H1 (cell line): ENCODE measurements around the gene FAM107A. TPM values are rescaled to one million over a fixed set of nuclear protein-coding genes. Genes with fewer than 3 reads are reported as not detected.

Experiments
- CTCF ChIA-PET: fragments of 300-600 bp; sonication (Branson Sonifier 250); formaldehyde crosslinking; loops from one replicate; lab custom pipeline; 2021; ENCODE audit not compliant: partially characterized antibody; lab: Charles Lee
- POLR2A ChIA-PET: fragments of 300-600 bp; sonication (Branson Sonifier 250); formaldehyde crosslinking; loops from one replicate; lab custom pipeline; 2021; ENCODE audit warnings: inconsistent platforms; ENCODE audit not compliant: partially characterized antibody; lab: Charles Lee
- DNase-seq, 2 experiments: peaks; one replicate each; pipeline versions ENCODE4 v3.0.0 to v3.0.0-alpha.2; 2010 to 2022; ENCODE audit warnings: low spot score in 2 of 2, low read depth in 1 of 2, mixed read lengths in 1 of 2
- FAIRE-seq: peaks from 2 replicates; lab custom pipeline; 2011; peaks lifted over from hg19 to GRCh38; lab: Jason Lieb, UNC
- H2AFZ ChIP-seq: 2 replicates; pipeline ENCODE4 v1.8.1; 2012; ENCODE audit warnings: low read length, inconsistent platforms
- H2AK5ac ChIP-seq: 2 replicates; pipeline ENCODE4 v1.6.1; 2013; ENCODE audit warnings: low read depth, low read length
- H2BK120ac ChIP-seq: replicated peaks from 2 replicates; pipeline ENCODE3; 2013; ENCODE audit warnings: low read depth, low read length, inconsistent platforms
- H2BK12ac ChIP-seq: 2 replicates; pipeline ENCODE4 v1.6.1; 2013; ENCODE audit warnings: low read depth, low read length
- H2BK15ac ChIP-seq: 2 replicates; pipeline ENCODE4 v1.6.1; 2013; ENCODE audit warnings: low read length
- H2BK20ac ChIP-seq: 2 replicates; pipeline ENCODE4 v1.6.1; 2013; ENCODE audit warnings: low read length
- H2BK5ac ChIP-seq: 2 replicates; pipeline ENCODE4 v1.6.1; 2013; ENCODE audit warnings: low read depth, low read length
- H3K14ac ChIP-seq: 2 replicates; pipeline ENCODE4 v1.6.1; 2013; ENCODE audit warnings: inconsistent platforms; ENCODE audit not compliant: insufficient read length
- H3K18ac ChIP-seq: 2 replicates; pipeline ENCODE4 v1.6.1; 2013; ENCODE audit warnings: low read length; ENCODE audit errors: extremely low read depth
- H3K23ac ChIP-seq: 2 replicates; pipeline ENCODE4 v1.6.1; 2013; ENCODE audit warnings: inconsistent platforms; ENCODE audit not compliant: insufficient read length
- H3K23me2 ChIP-seq: 2 replicates; pipeline ENCODE4 v1.6.1; 2013; ENCODE audit warnings: low read depth, low read length
- H3K27ac ChIP-seq: 2 replicates; pipeline ENCODE4 v1.6.1; 2011; ENCODE audit warnings: low read depth, low read length, inconsistent platforms
- H3K27me3 ChIP-seq, 4 experiments: replicated peaks in 1 of 4; 1 replicate in 1 of 4; 2 replicates in 3 of 4; pipeline versions ENCODE4 v1.6.1 to v1.8.1; 2011 to 2013; ENCODE audit warnings: low read length in 3 of 4, mild to moderate bottlenecking in 3 of 4, inconsistent platforms in 2 of 4, mixed read lengths in 2 of 4, moderate library complexity in 1 of 4; ENCODE audit not compliant: control insufficient read depth in 3 of 4, insufficient read depth in 3 of 4; ENCODE audit errors: extremely low read depth in 1 of 4
- H3K36me3 ChIP-seq, 4 experiments: 2 replicates each; pipeline versions ENCODE4 v1.6.1 to v1.8.1; 2011 to 2013; ENCODE audit warnings: mild to moderate bottlenecking in 4 of 4, low read length in 3 of 4, moderate library complexity in 2 of 4, control low read depth in 1 of 4, inconsistent platforms in 1 of 4; ENCODE audit not compliant: insufficient read depth in 4 of 4, control insufficient read depth in 2 of 4
- H3K4ac ChIP-seq: replicated peaks from 2 replicates; pipeline ENCODE3; 2013; ENCODE audit warnings: low read length, low read depth, mixed read lengths, inconsistent platforms; ENCODE audit not compliant: insufficient read length
- H3K4me1 ChIP-seq, 4 experiments: replicated peaks in 1 of 4; 1 replicate in 1 of 4; 2 replicates in 3 of 4; pipeline versions ENCODE4 v1.6.1 to v1.8.1; 2011 to 2013; ENCODE audit warnings: low read length in 3 of 4, inconsistent platforms in 2 of 4, mixed read lengths in 1 of 4; ENCODE audit not compliant: insufficient read depth in 4 of 4, control insufficient read depth in 3 of 4
- H3K4me2 ChIP-seq, 2 experiments: 2 replicates each; pipeline versions ENCODE4 v1.6.1 to v1.8.1; 2011 to 2013; ENCODE audit warnings: low read depth in 2 of 2, low read length in 2 of 2, control low read depth in 1 of 2, inconsistent platforms in 1 of 2, mild to moderate bottlenecking in 1 of 2; ENCODE audit not compliant: insufficient read depth in 1 of 2
- H3K4me3 ChIP-seq, 4 experiments: fragments of 200-600, 300-600 bp in 1 of 4; sonication (generic), shearing (Covaris generic), sonication (Bioruptor Twin) in 1 of 4; 2 replicates each; pipeline versions ENCODE4 v1.5.1 to v1.8.1; 2011 to 2016; ENCODE audit warnings: low read length in 4 of 4, low read depth in 3 of 4, control low read depth in 2 of 4, inconsistent platforms in 2 of 4, mild to moderate bottlenecking in 2 of 4, mixed read lengths in 1 of 4, moderate library complexity in 1 of 4; ENCODE audit not compliant: insufficient read depth in 2 of 4; ENCODE audit errors: extremely low read depth in 1 of 4
- H3K56ac ChIP-seq: replicated peaks from 2 replicates; pipeline ENCODE3; 2013; ENCODE audit warnings: low read depth, mild to moderate bottlenecking, mixed read lengths, low read length, inconsistent platforms; ENCODE audit not compliant: insufficient read length
- H3K79me1 ChIP-seq: 2 replicates; pipeline ENCODE4 v1.6.1; 2013; ENCODE audit warnings: low read depth, low read length, control low read depth
- H3K79me2 ChIP-seq, 2 experiments: 2 replicates each; pipeline versions ENCODE4 v1.6.1 to v1.8.1; 2012 to 2013; ENCODE audit warnings: low read length in 2 of 2, mild to moderate bottlenecking in 2 of 2, inconsistent platforms in 1 of 2; ENCODE audit not compliant: insufficient read depth in 2 of 2, control insufficient read depth in 1 of 2
- H3K9ac ChIP-seq, 4 experiments: replicated peaks in 1 of 4; 1 replicate in 1 of 4; 2 replicates in 3 of 4; pipeline versions ENCODE4 v1.6.1 to v1.8.1; 2011 to 2013; ENCODE audit warnings: low read depth in 3 of 4, low read length in 3 of 4, control low read depth in 2 of 4, mild to moderate bottlenecking in 2 of 4, moderate library complexity in 2 of 4, inconsistent platforms in 1 of 4; ENCODE audit errors: extremely low read depth in 1 of 4
- H3K9me3 ChIP-seq, 2 experiments: 2 replicates each; pipeline versions ENCODE4 v1.6.1 to v1.8.1; 2012 to 2013; ENCODE audit warnings: mild to moderate bottlenecking in 2 of 2, moderate library complexity in 2 of 2, control low read depth in 1 of 2, inconsistent platforms in 1 of 2, low read depth in 1 of 2, low read length in 1 of 2, mixed read lengths in 1 of 2; ENCODE audit not compliant: insufficient read depth in 2 of 2
- H4K20me1 ChIP-seq, 2 experiments: replicated peaks in 1 of 2; 2 replicates each; pipeline versions ENCODE3 to v1.8.1; 2011 to 2013; ENCODE audit warnings: inconsistent platforms in 2 of 2, low read length in 2 of 2, mild to moderate bottlenecking in 1 of 2; ENCODE audit not compliant: insufficient read depth in 2 of 2, control insufficient read depth in 1 of 2
- H4K5ac ChIP-seq: 2 replicates; pipeline ENCODE4 v1.6.1; 2013; ENCODE audit warnings: low read length, low read depth, mixed read lengths, inconsistent platforms; ENCODE audit not compliant: insufficient read length
- H4K8ac ChIP-seq: 2 replicates; pipeline ENCODE4 v1.8.0; 2013; ENCODE audit warnings: mild to moderate bottlenecking, moderate library complexity, low read length, inconsistent platforms; ENCODE audit not compliant: insufficient read depth; ENCODE audit errors: extremely low read depth
- H4K91ac ChIP-seq: replicated peaks from 2 replicates; pipeline ENCODE3; 2013; ENCODE audit warnings: low read length, mixed read lengths, inconsistent platforms; ENCODE audit not compliant: insufficient read length
- BCL11A ChIP-seq, 2 experiments: IDR thresholded peaks; one replicate each; pipeline ENCODE4 v1.6.1; 2011; ENCODE audit warnings: low read depth in 2 of 2, low read length in 2 of 2, mild to moderate bottlenecking in 2 of 2
- EZH2 ChIP-seq: fragments of 200-600 bp; sonication (generic); IDR thresholded peaks from 2 replicates; pipeline ENCODE4 v1.7.1; 2012; ENCODE audit warnings: low read depth, mild to moderate bottlenecking, moderate library complexity, low read length, inconsistent platforms; ENCODE audit not compliant: severe bottlenecking
- JUND ChIP-seq: IDR thresholded peaks from 2 replicates; pipeline ENCODE4 v1.6.1; 2011; ENCODE audit warnings: mild to moderate bottlenecking, improper control_type of control experiment, low read length
- KDM4A ChIP-seq: IDR thresholded peaks from one replicate; pipeline ENCODE4 v1.7.1; 2012; ENCODE audit warnings: low read depth, mild to moderate bottlenecking, moderate library complexity, low read length, inconsistent platforms; ENCODE audit not compliant: severe bottlenecking
- RXRA ChIP-seq: IDR thresholded peaks from 2 replicates; pipeline ENCODE4 v1.6.1; 2011; ENCODE audit warnings: low read depth, mild to moderate bottlenecking, low read length, moderate library complexity; ENCODE audit not compliant: insufficient read depth
- SIRT6 ChIP-seq: IDR thresholded peaks from one replicate; pipeline ENCODE4 v1.7.1; 2012; ENCODE audit warnings: low read length, inconsistent platforms
- SP1 ChIP-seq: IDR thresholded peaks from 2 replicates; pipeline ENCODE4 v1.6.1; 2011; ENCODE audit warnings: low read depth, low read length
- TAF7 ChIP-seq: optimal IDR thresholded peaks from 2 replicates; pipeline ENCODE3; 2011; ENCODE audit warnings: low read depth, mild to moderate bottlenecking, inconsistent platforms, low read length, moderate library complexity, borderline replicate concordance
- YY1 ChIP-seq: IDR thresholded peaks from 2 replicates; pipeline ENCODE4 v1.6.1; 2011; ENCODE audit warnings: low read depth, mild to moderate bottlenecking, low read length
- WGBS, 2 experiments: shearing (Covaris generic) in 1 of 2; methylation state at CpG; one replicate each; pipeline versions ENCODE4 v1.1.6 to v1.1.7; 2013 to 2015; ENCODE audit warnings: low lambda C conversion rate in 2 of 2, mixed read lengths in 2 of 2, inconsistent platforms in 1 of 2, low coverage in 1 of 2, missing lambda C conversion rate in 1 of 2; ENCODE audit not compliant: insufficient replicate concordance in 2 of 2, insufficient coverage in 1 of 2, insufficient read length in 1 of 2; ENCODE audit errors: extremely low coverage in 1 of 2, missing lambda C conversion rate in 1 of 2; 5-methylcytosine and 5-hydroxymethylcytosine counted together
- polyA plus RNA-seq, 7 experiments: library from polyadenylated mRNA; depleted of rRNA in 3 of 7; stranded (reverse) in 5 of 7; unstranded in 2 of 7; fragments of >200 nt in 5 of 7; fragments of 200-250 nt in 2 of 7; gene quantifications; 1 replicate in 5 of 7; 2 replicates in 1 of 7; 4 replicates in 1 of 7; pipeline versions ENCODE4 v1.2.1 to v1.2.3, GENCODE V29; 2011 to 2013; ENCODE audit warnings: missing spikeins in 2 of 7, mixed read lengths in 2 of 7
- total RNA-seq: library from RNA; stranded (reverse); fragmentation: NEBNext Ultra II Directional; extraction: Animal tissue kit (Norgen Biotek cat#: 25700); gene quantifications from 2 replicates; pipeline ENCODE4 v1.2.1, GENCODE V29; 2021

Gene FAM107A
- total and polyA plus RNA-seq, 2 of the 8 experiments (the other 6 are each of a cell fraction or from before 2014, with no cell fraction given) = 0.51 to 0.65 TPM

DNA sequence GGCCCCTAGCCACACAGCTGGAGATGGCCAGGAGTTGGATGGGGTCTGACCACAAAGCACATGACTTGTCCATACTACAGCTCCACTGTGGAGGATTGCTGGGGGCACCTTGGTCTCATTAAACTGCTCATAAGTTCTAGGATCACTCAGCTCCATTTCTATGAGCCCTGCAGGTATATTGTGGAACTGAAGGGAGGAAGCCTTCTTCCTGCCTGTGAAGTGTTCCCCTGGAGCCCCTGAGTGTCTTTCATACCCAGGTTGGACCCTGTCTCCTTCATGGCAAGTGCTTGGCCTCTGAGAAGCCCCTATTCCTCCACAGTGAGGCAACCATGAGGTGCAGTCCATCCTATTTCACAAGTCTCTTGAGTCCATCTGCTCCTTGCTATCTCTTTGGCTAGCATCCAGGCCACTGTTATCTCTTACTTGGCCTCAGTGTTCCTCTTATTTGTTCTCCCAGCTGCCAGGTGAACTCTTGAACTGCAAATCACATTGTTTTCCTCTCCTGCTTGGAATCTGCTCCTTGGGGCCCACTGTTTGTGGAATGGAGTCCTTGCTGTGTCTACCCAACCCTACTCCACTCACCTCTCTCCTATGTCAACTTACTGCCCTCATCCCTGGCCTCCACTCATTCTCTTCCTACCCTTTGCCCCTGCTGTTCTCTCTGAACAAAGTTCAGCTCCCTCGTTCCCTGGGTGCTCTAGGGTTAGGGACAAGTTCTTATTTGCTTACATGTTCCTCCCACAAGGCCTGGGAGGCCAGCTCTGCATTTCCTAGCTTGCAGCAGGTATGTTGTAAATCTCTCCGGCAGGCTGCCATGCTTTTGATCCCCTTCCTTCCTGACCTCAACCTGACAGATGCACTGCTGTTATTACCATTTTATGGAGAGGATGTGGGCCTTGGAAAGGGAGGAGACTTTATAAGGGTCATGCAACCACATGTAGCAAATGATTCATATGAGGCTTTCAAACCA is 41.4 kb downstream of the FAM107A start:
- FAIRE-seq = no peak
- no peak overlapping the region for H3K4me2 ChIP-seq
- no peak overlapping the region for H3K4ac ChIP-seq
- H3K23ac ChIP-seq = no peak overlapping the region
- no peaks in the 10 kb centered on the region; the same call in 1 of the 2 replicates for H3K23me2 ChIP-seq
- no peak overlapping the region for H3K4me3 ChIP-seq
- DNase-seq = no peak
- H2AFZ ChIP-seq = no peak overlapping the region
- H2BK20ac ChIP-seq = no peak overlapping the region
- H4K5ac ChIP-seq = no peak overlapping the region
- CTCF ChIA-PET = interaction anchor here (0.6 to 3.4 kb wide), 14 partner anchors 9 to 215 kb away, joined by 3 to 17 read pairs (median 4); no protein-coding TSS in a partner anchor
- H2BK15ac ChIP-seq = no peak overlapping the region
- no peak overlapping the region for H4K8ac ChIP-seq
- H2BK12ac ChIP-seq = no peak overlapping the region
- no peak overlapping the region for H2AK5ac ChIP-seq
- no peaks in the 10 kb centered on the region for H3K36me3 ChIP-seq
- no peak overlapping the region for H3K27ac ChIP-seq
- H3K79me1 ChIP-seq = no peaks in the 10 kb centered on the region
- no peak overlapping the region for H3K14ac ChIP-seq
- no peak overlapping the region for H3K18ac ChIP-seq
- WGBS, 2 experiments = 86% methylated on average over 2 of the region's 2 CpGs; no CpG with 5 or more reads in 1 of the 2 experiments
- peaks cover 0 to 3% (median 2%) of the 10 kb centered on the region in 4 experiments; a peak in 4 of 7 replicates for H3K4me1 ChIP-seq
- TF ChIP-seq BCL11A (IDR thresholded peaks at IDR 0.05; ENCODE audit: low read depth in 2 of 2, low read length in 2 of 2) (no peak), TAF7 (no peak), SIRT6 (no peak), JUND (no peak), RXRA (no peak), EZH2 (no peak), SP1 (no peak), KDM4A (no peak), YY1 (no peak)
- no peaks in the 10 kb centered on the region for H4K20me1 ChIP-seq
- no peak overlapping the region for H3K9ac ChIP-seq
- H2BK5ac ChIP-seq = no peak overlapping the region
- POLR2A ChIA-PET = interaction anchor here (0.7 kb wide), 1 partner anchor 90 kb away, joined by 3 read pairs; no protein-coding TSS in a partner anchor
- H3K79me2 ChIP-seq = no peaks in the 10 kb centered on the region
- no peaks in the 10 kb centered on the region for H3K9me3 ChIP-seq
- H4K91ac ChIP-seq = no peak overlapping the region
- no peak overlapping the region for H3K56ac ChIP-seq
- no peak overlapping the region for H2BK120ac ChIP-seq
- H3K27me3 ChIP-seq = no peaks in the 10 kb centered on the region
